SK-N-SH treated with all-trans-retinoic acid at 6 μM for 48 hours (cell line): ENCODE data around the gene ME2.

Source experiments
- ARNTL ChIP-seq: fragments of 450-650 bp; formaldehyde crosslinking; IDR thresholded peaks from 2 replicates; pipeline ENCODE4 v1.5.0; 2020; ENCODE audit warnings: low read depth, mild to moderate bottlenecking, moderate library complexity, borderline replicate concordance
- BACH2 ChIP-seq: fragments of 250-450 bp; sonication (Bioruptor Pico); IDR thresholded peaks from 2 replicates; pipeline ENCODE4 v1.9.0; 2021; ENCODE audit warnings: mild to moderate bottlenecking, borderline replicate concordance
- CSDC2 ChIP-seq: fragments of 250-450 bp; sonication (Bioruptor Pico); IDR thresholded peaks from 2 replicates; pipeline ENCODE4 v1.5.0; 2020; ENCODE audit warnings: mild to moderate bottlenecking, moderate library complexity
- ZFP3 ChIP-seq: fragments of 250-450 bp; sonication (Bioruptor Pico); IDR thresholded peaks from 2 replicates; pipeline ENCODE4 v1.5.0; 2020; ENCODE audit warnings: mild to moderate bottlenecking, moderate library complexity
- ZFP30 ChIP-seq: fragments of 450-650 bp; formaldehyde crosslinking; IDR thresholded peaks from 2 replicates; pipeline ENCODE4 v1.5.0; 2022; ENCODE audit warnings: mild to moderate bottlenecking, moderate library complexity

DNA sequence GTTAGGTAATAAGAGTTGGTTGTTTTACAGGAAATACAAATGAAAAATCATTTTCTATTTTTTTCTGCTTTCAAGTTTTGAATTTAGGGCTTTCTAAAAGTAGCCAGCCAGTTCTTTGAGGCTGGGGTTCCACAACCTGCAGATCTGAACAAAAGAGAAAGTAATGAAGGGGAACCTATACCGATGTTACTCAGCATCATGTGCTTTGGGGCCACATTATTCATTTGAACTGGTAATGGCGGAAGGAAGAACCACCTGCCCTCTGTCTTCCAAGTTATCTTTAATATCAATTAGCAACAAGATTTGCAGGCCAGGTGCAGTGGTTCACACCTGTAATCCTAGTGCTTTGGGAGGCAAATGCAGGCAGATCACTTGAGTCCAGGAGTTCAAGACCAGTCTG lies 46.2 kb upstream of the ME2 start:
- TF ChIP-seq CSDC2 (CRISPR knock-in tag) (no peak), ARNTL (CRISPR knock-in tag) (no peak), ZFP3 (CRISPR knock-in tag) (no peak), BACH2 (CRISPR knock-in tag) (no peak), ZFP30 (no peak)
